GM20431 (cell line): ENCODE data around the gene MRPL43.
"Not testable (repeated sequence)": the region's sequence is repeated elsewhere in the genome, so short reads cannot be mapped to it uniquely, and the experiment has no call there.

Experiments
- in situ Hi-C: fragments of 300-500 bp; cut with MseI, MboI; formaldehyde crosslinking; loops from one replicate; pipeline ENCODE4 v1.15.0; 2020; ENCODE audit warnings: low sequenced_read_pairs; ENCODE audit not compliant: unreplicated experiment

MRPL43 gene

DNA sequence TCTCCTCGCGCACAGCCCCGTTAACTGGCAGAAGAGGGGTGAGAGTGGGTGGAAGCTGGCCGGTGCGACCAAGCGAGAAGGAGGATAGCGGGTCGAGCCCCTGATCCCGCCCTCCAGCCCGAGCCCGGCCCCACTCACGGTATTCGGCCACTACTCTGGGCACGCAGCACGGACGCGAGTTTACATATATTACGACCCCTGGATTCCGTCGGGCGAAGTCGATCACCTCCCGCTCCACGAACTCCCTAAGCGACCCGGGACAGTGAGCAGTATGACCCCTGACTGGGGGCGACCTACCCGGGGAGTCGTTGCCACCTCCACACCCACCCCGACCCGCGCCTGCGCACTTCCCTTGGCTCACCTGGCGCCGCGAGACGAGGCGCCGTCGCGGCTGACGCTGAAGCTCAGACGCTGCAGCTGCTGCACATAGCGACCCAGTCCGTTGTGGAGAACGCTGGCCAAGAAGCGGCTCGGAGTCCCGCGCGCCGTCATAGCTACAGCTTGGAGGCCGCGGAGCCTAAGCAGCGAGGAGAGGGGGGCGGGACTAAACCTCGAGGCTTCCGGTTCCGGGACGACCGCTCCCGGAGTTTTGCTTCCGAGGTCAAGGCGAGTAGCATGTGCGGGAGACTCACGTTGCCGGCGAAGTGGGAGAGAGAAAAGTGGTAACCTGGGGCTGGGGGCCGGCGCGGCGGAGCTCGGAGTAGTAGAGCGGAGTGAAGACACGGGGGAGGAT is at the start of gene MRPL43, which contains the start of gene TWNK:
TSS of gene MRPL43 (minus strand) at position 546 of the 733 bp plus-strand sequence. CDS start at position 492, 54 bp downstream.
TSS of gene TWNK (plus strand) at position 592 of the 733 bp plus-strand sequence. CDS start 668 bp downstream, outside the sequence.
- in situ Hi-C loops: no loop called here

GRCh38 chr10:101036726-101037125 is 49.4 kb upstream of the MRPL43 start:
- in situ Hi-C loops: no loop called here

GRCh38 chr10:101035916-101036702 is 48.8 kb upstream of the MRPL43 start:
- in situ Hi-C loops: no loop called here

- in situ Hi-C loops: no loop called here
Measured at GRCh38 chr10:101035314-101035713, 48.0 kb upstream of the MRPL43 start.

GRCh38 chr10:101034404-101034803 is 47.1 kb upstream of the MRPL43 start:
- in situ Hi-C loops: not testable (repeated sequence)

- in situ Hi-C loops: no loop called here
Measured at GRCh38 chr10:101033276-101033675, 46.0 kb upstream of the MRPL43 start.

GRCh38 chr10:101032637-101033224 is 45.4 kb upstream of the MRPL43 start:
- in situ Hi-C loops: no loop called here

DNA sequence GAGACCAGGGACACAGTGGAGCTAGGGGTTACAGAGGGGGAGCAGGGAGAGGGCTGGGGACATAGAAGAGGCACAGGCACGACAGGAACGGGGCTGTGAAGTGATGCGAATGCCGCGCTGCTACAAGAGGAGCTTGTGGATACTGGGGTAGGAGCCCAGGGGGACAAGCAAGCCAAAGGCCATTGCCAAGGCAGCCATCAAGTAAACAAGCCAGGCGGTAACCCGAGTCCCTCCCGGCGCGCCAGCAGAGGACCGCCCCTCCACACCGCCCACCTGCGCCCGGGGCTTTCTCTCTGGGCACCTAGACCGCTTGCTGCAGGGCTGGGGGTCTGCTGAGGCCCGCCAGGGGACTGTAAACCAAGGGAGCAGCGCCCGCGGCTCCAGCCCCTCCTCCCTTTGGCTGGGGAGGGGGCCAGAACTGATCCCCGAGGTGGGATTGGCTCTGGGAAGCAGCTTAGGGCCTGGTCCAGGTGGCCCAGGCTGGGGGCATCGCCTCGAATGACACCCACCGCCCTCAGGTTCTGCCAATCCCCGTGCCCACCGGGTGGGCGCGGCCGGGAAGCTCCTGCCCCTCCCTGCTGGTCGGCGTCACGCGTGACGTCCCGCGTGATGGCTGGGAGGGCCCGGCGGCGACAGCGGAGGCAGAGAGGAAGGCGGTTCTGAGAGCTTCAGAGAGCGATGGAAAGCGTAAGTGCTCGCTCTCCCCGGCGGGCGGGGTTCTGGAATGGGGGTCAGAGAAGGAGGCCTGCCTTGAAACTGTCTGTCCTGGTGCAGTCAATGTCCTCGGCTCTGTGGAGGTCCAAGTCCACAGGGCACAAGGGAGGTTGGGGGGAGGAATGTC is 44.7 kb upstream of the MRPL43 start:
- in situ Hi-C loops: no loop called here

DNA sequence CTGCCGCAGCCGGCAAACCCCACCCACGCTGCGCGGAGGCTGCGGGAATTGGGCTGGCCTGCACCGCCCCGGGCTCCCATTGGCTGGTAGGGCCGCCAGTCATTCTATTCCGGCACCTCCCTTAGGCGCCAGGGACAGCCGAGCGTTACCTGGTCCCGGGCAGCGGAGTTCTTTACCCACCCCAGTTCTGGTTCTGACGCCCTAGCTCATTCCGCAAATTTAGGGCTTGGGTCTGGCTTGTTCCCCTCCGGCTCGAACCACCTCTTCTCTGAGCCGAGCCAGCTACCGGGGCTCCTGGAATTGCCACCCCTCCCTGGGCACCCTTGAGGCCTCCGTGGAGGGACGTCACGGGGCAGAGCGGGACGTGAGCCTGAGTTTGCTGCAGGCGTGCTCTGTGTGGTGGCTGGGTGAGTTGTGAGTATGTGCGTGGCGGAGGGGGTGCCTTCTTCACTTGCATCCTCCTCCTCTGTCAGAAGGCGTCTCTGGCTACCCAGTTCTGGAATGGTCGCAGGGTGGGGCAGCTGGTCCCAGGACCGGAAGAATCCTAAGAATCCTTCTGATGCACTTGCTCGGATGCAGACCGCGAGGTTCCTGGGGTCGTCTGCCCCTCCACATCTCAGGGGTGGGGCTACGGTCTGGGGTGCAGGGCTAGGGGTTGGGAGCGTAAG is 44.0 kb upstream of the MRPL43 start, which contains the start of the genes PDZD7 and SFXN3:
TSS of gene PDZD7 (minus strand) at position 2 of the 668 bp plus-strand sequence. CDS start 910 bp downstream, outside the sequence.
TSS of gene SFXN3 (plus strand) at position 107 of the 668 bp plus-strand sequence. CDS start 3,461 bp downstream, outside the sequence.
- in situ Hi-C loops: no loop called here

DNA sequence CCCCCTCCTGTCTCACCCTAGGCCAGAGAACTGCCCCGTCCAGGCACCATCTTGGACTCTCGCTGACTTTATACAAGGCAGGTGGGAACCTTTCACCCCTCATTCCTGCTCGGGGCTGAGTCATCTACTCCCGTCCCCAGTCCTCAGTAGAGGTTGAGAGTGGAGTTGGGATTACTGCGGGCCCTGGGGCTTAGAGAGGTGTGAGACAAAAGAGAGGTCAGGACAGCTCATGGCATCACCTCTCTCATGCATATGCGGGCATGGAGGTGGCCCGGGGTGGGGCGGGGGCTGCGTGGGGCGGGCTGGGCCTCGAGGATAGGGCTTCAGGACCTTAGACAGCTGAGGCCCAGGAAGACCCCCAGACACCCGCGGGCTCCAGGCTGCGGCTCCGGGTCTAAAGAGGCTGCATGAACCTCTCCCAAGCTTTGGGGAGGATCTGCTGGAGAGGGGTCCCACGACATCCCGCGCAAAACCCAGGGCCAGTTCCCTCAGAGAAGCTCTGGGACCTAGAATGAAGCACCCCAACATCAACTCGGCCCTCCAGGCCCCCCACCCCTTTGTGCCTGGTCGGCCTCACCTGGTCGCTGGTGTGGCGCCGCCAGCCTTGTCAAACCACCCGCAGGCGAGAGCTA is 43.3 kb upstream of the MRPL43 start:
- in situ Hi-C loops: no loop called here

DNA sequence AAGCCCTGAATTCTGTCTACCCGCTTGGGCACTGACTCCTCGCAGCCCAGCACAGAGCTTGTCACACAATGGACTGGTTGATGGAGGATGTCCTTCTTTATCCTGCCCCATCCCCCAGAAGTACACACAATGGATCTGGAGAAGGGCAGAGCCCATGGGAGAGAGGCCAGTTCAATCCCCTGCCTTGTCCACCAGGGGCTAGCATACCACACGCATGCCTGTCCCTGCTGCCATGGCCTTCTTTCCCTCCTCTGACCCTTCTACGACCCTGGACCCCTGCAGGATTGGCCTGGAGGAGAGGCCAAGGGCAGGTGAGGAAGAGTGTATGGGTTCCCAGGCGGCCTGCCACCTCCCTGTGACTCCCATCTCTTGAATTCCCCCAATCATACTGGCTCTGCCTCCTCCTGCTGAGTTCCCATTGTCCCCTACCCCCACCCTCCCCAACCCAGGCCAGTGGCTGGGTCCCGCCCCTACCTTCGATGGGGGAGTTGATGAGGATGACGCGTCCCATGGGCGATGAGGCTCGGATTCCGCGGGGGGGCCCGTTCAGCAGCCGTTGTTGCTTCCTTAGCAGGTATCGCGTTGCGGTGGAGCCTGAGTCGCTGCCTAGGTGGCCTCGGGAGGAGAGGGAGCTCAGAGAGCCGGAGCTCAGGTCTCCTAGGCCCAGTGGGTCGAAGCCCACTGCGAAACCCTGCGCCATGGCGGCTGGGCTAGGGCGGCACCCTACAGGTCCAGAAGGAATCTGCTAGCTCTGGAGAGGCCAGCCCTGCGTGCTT is 42.4 kb upstream of the MRPL43 start:
- in situ Hi-C loops: no loop called here

DNA sequence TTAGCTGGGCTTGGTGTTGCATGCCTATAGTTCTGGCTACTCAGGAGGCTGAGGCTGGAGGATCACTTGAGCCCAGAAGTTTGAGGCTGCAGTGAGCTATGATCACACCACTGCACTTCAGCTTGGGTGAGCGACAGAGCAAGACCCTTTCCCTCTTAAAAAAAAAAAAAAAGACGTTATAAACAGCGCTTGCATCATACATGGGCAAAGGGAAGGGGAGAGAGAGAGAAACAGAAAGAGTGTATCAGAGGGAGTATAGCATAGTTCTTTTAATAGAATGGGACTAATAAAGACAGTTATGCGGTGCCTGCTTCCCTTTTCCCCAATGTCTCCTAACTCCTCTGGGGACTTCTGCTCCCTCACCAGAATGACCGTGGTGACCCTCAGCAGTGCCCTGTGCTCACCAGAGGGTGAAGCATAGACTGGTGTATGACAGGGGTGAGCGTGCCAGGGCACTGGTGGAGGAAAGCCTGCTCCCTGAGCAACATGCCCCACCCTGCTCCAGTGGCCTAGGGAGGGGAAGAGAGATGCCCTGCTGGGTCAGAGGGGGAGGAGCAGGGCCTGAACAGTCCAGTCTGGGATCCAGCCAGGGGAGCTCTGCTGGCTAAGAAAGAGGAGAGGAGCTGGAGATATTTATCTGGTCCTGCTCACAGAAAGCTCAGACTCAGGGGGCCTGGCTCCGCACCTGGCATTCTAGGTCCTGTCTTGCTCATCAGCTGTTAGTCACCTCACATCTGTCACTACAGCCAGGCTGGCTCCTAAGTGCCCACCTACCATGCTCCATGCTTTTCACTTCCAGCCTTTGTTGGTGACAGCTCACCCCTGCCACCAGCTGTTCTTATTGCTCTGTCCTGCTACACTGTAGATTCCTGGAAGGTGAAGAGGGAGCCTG is 41.4 kb upstream of the MRPL43 start:
- in situ Hi-C loops: no loop called here

DNA sequence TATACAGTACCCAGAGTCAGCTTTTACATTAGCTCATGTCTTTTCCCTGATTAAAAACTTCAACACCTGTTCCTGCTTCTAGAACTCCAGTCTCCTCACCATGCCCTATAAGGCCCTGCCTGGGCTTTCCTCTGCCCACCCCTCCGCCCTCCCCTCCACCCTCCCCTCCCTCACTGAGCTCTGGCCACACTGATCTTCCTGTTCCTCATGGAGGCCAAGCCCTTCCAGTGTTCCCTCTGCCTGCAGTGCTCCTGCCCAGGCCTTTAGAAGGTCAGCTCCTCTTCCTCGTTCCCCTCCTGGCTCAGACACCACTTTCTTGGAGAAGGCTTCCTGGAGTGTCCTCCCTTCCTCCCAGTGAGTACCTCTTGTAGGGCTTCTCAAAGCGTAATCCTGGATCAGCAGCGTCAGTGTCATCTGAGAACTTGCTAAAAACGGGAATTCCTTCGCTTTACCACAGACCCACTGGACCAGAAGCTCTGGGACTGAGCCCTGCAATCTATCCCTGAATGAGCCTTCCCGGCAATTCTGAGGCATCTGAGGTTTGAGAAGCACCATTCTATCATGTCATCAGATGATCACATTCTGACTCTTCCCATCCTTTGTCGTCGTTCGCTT is 39.9 kb upstream of the MRPL43 start:
- in situ Hi-C loops: no loop called here

DNA sequence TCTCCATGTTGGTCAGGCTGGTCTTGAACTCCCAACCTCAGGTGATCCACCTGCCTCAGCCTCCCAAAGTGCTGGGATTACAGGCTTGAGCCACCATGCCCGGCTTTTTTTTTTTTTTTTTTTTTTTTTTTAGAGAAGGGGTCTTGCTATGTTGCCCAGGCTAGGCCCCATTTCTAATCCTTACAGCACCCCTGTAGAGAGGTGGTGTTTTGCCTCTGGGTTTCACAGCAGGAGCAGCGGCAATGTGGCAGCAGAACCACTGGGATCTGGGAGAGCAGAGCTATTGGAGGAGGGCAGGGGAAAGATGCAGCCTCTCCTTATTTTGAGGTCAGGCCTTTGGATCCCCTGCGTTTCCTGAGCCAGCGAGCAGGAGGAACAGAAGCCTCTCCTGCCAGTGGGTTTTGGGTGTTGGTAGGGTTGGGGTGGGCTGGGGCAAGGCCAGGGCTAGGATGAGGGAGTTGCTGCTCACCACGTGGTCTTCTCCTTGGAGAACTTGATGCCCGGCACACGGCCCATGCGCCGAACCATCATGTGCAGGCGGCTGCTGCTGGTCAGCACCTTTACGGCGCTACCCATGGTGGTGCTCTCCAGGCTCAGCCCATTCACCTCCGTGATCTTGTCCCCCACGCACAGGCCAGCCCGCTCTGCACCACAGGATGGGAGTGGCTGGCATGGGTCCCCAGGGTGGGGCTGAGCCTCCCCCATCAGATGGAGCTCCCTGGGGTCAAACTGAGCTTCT is 35.8 kb upstream of the MRPL43 start:
- in situ Hi-C loops: no loop called here

- in situ Hi-C loops: no loop called here
Measured at GRCh38 chr10:101021692-101022251, 34.5 kb upstream of the MRPL43 start.

GRCh38 chr10:101021239-101021638 is 33.9 kb upstream of the MRPL43 start:
- in situ Hi-C loops: no loop called here
